NCI-H1105 treated with DMSO at 0.1 percent for 48 hours (cell line): ENCODE data around the gene GRAMD1B.

Source experiments
- DNase-seq: peaks from one replicate; lab custom pipeline; 2025; lab: John Stamatoyannopoulos, UW

The GRAMD1B gene

GRCh38 chr11:123429913-123430720, at the start of gene GRAMD1B:
Gene GRAMD1B, plus strand, starts transcription at chr11:123430269. Its CDS starts 524 bp downstream, at chr11:123430793.
- DNase-seq, result peak; percentile 94

- DNase-seq, result no peak
Measured at GRCh38 chr11:123381149-123381548, 48.9 kb upstream of the GRAMD1B start.

DNA sequence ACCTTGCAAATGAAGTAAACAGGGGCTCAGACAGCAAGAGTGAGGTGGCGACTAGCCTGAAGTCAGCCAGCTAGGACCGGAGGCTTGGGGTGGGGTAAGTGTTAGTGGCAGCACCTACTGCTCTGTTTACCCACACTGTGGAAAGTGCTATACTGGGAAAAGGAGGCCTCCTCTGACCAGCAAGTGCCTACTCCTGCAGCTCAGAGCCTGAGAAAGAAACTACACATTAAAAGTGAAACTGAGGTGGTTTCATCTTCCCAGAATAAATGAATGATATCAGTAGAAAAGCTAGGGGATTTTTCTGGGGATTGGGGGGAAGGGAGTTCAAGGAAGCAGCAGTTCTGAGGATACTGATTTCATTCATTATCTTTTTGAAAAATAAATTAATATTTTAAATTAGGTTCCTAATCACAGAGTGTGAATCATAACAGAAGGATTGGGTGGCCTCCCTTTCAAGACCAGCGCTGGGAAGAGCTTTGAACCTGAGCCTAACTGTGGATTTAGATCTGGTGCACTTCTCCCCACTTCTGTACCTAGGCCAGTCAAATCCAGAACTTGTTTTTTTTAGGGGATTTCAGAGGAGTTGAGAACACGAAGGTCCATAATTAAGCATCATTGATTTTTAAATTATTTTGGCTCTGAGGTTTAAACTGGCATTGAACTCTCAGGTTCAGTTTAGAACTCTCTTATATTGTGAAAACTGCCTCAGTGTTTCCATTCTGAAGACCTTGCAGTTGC, 48.1 kb upstream of the GRAMD1B start:
- no peak for DNase-seq

DNA sequence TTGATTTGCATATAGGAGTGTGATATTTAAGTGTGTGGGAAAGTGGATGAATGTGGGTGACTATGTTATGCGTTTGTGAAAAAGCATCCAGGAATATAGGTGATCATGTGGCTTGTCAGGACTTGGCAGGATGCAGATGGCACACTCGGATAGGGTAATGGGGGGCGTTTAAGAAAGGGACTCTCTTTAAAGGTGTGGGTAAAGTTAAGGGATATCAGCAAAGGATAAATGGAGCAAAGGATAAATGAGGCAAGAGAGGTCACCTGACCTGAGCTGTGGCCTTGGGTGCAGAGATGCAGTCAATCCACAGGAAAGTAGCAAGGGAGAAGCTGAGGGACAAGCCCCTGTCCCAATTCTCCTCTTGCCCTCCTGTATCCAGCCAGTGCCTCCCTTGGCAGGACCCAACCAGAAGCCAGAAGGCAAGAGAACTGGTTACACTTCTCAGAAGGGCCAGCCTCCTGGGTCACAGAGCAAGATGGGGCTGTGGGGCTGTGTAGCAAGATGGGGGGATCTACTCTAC, 47.5 kb upstream of the GRAMD1B start:
- DNase-seq, result no peak

DNA sequence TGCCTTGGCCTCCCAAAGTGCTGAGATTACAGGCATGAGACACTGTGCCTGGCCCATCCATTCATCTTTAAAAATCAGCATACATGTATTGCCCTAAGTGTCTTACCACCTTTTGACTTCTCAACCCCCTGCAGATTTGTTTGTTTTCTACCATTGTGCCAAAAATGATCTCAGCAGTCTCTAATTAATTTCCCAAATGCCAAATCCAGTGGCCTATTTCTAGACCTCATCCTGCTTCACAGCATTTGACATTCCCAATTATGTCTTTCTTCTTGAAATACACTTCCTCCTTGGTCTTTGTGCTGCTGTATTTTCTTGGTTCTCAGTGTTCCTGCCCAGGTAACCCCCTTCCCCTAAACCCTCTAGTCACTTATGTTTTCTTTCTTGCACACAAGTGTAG, 46.0 kb upstream of the GRAMD1B start:
- DNase-seq, result no peak

DNA sequence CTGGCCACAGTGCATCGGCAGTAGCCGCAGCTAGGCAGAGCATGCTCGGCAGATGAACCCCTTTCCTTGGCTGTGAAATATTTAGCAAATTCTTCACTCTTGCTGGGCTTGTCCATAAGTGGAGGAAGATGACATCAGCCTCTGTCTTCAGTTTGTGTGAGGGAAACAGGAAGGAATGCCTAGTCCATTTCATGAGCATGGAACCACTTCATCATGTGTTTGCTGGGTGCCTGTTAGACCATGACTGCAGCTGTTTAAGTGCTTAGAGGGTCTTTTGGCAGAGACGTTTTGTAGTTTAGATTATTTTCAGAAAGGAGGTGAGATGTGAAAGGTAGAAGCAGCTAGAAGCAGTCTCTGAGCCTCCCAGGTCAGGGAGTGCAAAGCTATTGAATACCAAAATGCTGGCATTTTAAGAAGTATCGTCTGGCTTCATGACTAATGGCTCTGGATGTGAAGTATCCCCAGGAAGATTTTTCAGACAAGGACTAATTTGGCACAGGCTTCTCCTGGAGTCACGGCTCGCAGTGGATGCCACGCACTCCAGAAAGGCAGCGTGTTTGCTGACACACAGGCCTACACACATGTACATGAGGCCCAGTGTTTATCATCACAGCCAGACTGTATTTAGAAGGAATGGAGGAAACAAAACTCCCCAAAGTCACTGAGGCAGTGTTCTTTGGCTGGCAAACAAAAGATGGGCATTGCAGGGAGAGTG, 43.1 kb upstream of the GRAMD1B start:
- DNase-seq, result no peak

DNA sequence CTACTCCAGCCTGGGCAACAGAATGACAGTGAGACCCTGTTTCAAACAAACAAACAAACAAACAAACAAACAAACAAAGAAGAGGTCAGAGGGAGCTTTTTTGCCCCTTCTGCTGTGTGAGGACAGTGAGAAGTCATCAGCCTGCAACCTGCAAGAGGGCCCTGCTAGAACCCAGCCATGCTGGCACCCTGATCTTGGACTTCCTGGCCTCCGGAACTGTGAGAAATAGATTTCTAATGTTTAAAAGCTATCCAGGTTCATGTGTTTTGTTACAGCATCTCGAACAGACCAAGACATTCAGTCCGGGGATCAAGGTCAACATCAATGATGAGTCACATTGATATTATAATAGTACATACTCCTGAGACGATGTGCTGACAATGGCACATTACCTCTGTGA, 41.4 kb upstream of the GRAMD1B start:
- DNase-seq, result no peak

DNA sequence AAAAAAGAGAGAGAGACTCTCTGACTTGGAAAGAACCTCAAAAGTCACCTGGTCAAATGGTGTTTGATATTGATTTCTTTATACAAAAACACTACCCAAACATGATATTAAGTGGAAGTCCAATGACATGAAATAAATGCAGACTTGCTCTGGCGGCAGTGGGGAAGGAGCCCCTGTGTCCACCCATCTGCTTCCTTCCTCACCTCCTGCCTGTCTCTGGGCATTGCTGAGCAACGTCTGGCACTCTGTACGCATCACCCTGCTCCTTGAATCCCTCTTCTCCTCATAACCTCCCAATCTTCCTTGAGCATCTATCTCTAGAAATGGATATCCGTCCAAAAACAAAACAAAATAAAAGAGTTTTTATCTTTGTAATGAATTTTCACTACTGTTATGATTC, 39.9 kb upstream of the GRAMD1B start:
- DNase-seq, result no peak

DNA sequence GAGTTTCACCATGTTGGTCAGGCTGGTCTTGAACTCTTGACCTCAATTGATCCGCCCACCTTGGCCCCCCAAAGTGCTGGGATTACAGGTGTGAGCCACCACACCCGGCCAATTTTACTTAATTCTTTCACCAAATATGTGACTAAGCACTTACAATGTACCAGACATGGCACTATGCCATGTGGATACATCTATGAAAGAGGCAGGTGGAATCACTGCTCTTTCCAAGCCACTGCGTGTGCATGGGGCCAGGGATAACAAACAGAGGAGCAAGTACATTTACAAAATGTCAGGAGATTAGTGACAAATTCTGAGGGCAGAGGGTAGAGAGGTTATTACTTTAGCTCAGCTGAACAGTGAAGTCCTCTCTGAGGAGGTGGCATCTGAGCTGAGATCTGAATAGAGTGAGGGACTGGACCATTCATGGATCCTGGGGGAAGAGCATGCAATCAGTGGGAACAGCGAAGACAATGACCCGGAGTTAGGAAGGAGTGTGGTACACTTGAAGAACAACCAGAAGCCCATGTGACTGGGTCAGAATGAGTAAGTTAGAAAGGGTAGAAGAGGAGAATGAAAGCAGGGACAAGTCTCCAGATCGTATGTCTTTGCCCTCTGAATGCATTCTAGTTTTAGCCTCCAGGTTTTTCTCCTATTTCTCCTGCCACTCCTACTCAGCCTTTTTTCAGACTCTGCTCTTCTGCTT, 38.3 kb upstream of the GRAMD1B start:
- no peak for DNase-seq

- no peak for DNase-seq
Measured at GRCh38 chr11:123392431-123392830, 37.6 kb upstream of the GRAMD1B start.

DNA sequence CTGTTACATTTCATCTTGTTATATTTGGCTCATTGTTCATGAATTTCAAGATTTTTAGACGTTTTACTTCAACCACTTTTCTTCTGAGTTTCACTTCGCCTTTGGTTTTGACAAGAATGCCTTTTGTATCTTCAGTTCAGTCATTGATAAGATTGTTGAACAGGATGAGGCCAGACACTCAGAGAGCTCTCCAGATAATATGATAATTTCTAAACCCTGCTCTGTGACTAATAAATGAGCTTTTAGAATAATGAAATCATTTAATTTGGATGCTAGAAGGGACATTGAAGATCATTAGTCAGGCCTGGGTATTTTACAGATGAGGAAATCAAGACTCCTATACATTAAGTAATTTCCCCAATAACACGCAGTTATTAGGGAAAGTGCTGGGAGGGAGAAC, 37.2 kb upstream of the GRAMD1B start:
- no peak for DNase-seq

DNA sequence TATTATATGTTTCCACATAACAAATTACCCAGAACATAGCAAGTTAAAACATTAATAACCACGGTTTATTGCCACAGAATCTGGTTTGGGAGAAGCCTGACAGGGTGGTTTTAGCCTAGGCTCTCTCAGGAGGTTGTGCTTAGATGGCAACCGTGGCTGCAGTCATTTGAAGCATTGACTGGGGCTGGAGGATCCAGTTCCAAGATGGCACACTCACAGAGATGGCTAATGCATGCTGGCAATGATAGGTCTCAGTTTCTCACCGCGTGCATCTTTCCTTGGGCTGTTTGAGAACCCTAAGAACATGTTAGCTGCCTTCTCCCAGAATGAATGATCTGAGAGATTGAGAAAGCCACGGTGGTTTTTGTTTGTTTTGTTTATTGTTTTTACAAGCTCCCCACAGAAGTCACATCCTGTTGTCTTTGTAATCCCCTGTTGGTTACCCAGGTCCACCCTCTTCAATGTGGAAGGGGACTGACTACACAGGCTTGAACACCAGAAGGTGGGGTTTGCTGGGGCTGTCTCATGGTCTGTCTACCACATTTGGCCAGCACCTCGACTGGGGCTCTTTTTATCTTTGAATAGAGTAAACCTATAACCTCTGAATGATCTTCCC, 36.6 kb upstream of the GRAMD1B start:
- DNase-seq, result no peak

GRCh38 chr11:123404676-123405075, 25.4 kb upstream of the GRAMD1B start:
- no peak for DNase-seq

DNA sequence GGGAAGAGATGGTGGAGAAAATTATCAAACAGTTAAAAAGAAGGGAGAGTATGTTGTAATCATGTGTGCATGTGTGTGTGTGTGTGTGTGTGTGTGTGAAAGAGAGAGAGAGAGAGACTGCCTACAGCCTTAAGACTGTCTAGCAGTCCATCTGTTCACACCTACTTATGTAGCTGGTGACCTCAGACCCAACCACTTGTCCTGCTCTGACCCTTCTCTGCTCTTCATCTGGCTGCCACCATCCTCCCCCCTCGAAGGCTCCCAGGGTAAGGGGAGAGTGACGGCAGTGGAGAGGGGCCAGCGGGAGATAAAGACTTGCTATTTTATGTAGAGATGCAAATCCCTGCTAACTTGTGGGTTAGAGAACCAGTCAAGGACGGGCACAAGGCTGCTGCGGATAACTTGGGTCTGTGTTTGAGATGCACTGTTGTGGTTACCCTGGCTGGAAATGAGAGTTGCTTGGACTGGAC, 24.9 kb upstream of the GRAMD1B start:
- DNase-seq, result no peak

GRCh38 chr11:123406441-123407129, 23.5 kb upstream of the GRAMD1B start:
- DNase-seq, result no peak

GRCh38 chr11:123407130-123407995, 22.7 kb upstream of the GRAMD1B start:
- DNase-seq, result peak; percentile 96

- no peak for DNase-seq
Measured at GRCh38 chr11:123407996-123408597, 22.0 kb upstream of the GRAMD1B start.

GRCh38 chr11:123408619-123409455, 21.2 kb upstream of the GRAMD1B start:
- peak; percentile 78 for DNase-seq
